GM21723 (cell line): Measurements from ENCODE around the gene MED29.

Experiments used
- ATAC-seq: cut with Tn5 transposase; IDR thresholded peaks from one replicate; pipeline ENCODE4 v1.9.1; 2021; ENCODE audit warnings: mild to moderate bottlenecking, moderate library complexity; ENCODE audit not compliant: unreplicated experiment

MED29 gene

DNA sequence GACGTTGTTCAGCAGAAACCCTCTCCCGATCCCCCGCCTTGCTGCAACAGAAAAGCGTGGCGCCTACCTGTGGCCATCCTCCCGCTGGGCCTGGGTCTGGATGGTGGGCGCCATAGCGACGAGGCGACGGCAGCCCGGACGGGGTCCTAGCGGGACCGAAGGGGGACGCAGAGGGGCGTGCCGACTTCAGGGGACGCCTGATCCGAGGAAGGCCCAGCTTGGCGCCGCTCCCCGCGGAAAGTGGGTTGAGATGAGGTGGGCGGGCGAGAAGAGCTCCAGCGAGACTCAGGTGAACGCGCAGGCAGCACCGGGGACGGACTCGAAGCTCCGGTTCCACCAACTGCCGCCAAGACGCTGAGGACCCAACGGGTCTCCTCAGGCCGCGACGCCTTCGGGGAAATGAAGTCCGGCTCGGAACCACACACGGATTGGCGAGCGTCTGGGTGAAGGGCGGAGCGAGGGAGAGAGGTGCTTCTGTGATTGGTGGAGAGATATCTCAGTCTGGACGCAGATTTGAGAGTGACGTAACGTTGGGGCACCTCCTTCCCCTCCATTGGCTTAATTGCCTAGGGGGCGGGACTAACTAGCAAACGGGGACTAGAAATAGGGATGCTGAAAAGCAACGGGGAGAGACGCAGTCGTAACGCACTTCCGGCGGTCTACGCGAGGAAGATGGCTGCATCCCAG is at the start of gene MED29, which contains the start of gene PAF1:
Gene MED29 (plus strand): TSS at position 628 of the 687 bp plus-strand sequence. CDS start 45 bp downstream, at position 673.
Gene PAF1 (minus strand): TSS at position 356 of the 687 bp plus-strand sequence. CDS start 242 bp downstream, at position 114.
- ATAC-seq: peak; percentile 83

GRCh38 chr19:39341719-39342604 is 49.2 kb upstream of the MED29 start, which contains the start of gene SAMD4B:
Gene SAMD4B (plus strand): TSS chr19:39342421. CDS start chr19:39356894, 14,473 bp downstream.
- peak; percentile 86 for ATAC-seq

DNA sequence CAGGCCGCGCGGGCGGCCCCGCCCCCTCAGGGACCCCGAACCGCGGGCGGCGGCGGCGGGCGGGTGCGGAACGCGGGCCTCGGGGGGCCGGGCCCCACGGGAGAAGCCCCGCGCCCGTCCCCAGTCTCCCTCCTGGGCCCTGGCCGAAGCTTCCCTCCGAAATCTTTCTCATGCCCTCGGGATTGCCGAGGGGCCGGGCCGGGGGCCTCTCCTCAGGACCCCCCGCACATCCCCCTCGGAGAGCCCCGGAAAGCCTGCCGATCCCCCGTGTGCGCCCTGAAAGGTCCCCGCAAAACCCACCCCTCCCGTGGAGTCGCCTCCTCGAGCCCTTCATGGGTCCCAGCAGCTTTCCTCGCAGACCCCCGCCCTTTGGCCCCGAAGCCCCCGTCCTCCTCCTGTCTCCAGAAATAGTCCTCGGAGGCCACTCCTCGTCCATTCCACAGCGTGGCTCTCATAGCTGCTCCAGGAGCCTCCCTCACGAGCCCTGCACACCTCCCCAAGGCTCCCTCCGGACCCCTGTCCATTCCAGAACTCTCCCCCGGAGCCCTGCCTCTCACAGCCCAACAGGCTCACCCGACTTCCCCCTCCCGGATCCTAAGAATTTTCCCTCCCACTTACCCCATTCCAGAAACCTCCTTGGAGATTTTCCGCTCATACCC is 48.4 kb upstream of the MED29 start:
- no peak for ATAC-seq

GRCh38 chr19:39345956-39346355 is 45.2 kb upstream of the MED29 start:
- ATAC-seq: no peak

- ATAC-seq: no peak
Observed at GRCh38 chr19:39347332-39348164, 43.6 kb upstream of the MED29 start.

DNA sequence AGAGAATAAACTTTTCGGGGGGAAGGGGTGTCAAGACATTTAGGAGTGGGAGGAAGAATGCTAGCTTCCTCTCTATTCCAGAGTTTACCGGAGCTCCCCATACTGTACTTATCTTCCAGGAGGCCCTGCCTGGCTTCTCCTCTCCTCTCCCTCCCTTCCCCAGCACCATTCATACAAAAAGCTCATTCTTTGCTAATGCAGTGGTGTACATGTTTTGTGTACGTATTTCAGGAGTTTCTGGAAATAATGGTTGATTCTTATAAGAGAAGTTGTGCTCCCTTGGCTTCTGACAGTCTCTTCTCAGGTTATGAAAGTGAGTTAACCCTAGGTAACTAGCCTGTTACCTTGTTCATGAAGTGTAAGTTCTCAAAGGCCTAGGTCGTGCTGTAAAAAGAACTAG is 41.9 kb upstream of the MED29 start:
- no peak for ATAC-seq

- ATAC-seq: no peak
Observed at GRCh38 chr19:39350156-39350555, 41.0 kb upstream of the MED29 start.

- no peak for ATAC-seq
Observed at GRCh38 chr19:39351537-39352064, 39.6 kb upstream of the MED29 start.

DNA sequence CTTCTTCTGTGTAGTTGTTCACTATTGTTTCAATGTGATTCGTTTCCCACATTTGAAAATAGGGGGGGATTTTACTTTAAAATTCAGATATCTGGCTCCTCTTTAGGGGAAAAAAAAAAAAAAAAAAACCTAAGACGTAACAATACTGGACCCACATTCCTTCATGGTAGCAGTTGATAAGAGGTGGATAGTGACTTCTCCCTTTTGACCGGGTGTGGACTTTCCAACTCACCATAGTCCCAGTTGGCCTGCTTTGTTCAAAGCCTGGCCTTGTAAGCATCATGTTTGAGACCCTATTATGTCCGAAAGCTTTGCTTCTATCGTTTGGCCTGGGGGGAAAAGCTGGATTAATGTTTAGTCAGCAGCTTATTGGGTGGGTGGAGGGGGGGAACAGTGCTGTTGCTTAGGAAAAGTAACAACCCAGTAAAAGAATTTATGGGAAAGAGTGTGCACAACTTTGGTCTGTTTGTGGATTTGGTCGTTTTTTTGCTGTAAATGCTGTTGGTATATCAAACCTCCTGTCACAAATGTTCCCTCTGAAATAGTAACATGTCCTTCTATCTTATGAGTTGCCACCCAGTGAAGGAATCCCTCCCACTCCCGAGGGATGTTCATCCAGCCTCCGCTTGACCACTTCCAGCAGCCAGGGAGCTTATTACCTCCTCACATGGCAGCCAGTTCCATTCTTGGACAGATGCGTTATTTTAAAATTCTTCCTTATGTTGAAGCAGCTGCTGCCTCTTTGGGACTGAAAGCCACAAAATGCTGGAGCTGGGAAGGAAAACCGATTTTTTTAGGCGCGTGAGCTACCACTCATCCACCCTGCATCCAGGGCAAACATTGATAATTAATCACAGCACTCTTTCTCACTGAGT is 38.6 kb upstream of the MED29 start:
- ATAC-seq: no peak

- no peak for ATAC-seq
Observed at GRCh38 chr19:39355253-39355652, 35.9 kb upstream of the MED29 start.

DNA sequence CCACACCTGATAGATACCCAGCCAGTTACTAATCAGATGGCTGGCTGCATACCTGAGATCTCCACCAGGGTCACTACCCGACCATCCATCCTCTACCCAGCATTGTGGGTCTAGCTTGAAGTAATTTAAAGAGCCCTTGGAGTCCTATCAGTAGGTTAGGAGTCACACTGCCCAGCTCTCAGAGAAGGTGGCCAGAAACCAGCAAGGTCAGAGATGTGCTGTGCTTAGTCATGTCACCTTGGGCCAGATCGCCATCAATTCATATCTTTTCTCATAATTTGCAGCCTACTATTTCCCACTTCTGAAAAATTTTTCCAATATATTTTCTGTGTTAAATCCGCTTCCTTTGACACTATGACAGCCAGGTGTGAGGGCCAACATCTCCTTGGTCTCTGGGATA is 35.1 kb upstream of the MED29 start:
- no peak for ATAC-seq

DNA sequence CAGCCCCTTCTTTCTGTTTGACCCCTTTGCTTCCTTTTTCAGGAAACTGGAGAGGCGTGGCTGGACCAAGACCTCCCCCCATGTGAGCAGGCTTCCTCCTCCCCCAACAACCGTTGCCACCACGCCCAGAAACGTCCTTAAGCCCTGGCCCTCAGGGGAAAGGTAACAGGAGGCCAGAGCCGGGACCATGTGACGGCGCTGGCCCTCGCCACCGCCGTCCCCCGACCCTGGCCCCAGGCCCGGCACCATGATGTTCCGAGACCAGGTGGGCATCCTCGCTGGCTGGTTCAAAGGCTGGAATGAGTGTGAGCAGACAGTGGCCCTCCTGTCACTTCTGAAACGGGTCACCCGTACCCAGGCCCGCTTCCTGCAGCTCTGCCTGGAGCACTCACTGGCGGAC is 34.5 kb upstream of the MED29 start:
- ATAC-seq: no peak

GRCh38 chr19:39359026-39359425 is 32.2 kb upstream of the MED29 start:
- no peak for ATAC-seq

GRCh38 chr19:39360599-39360998 is 30.6 kb upstream of the MED29 start:
- ATAC-seq: no peak

DNA sequence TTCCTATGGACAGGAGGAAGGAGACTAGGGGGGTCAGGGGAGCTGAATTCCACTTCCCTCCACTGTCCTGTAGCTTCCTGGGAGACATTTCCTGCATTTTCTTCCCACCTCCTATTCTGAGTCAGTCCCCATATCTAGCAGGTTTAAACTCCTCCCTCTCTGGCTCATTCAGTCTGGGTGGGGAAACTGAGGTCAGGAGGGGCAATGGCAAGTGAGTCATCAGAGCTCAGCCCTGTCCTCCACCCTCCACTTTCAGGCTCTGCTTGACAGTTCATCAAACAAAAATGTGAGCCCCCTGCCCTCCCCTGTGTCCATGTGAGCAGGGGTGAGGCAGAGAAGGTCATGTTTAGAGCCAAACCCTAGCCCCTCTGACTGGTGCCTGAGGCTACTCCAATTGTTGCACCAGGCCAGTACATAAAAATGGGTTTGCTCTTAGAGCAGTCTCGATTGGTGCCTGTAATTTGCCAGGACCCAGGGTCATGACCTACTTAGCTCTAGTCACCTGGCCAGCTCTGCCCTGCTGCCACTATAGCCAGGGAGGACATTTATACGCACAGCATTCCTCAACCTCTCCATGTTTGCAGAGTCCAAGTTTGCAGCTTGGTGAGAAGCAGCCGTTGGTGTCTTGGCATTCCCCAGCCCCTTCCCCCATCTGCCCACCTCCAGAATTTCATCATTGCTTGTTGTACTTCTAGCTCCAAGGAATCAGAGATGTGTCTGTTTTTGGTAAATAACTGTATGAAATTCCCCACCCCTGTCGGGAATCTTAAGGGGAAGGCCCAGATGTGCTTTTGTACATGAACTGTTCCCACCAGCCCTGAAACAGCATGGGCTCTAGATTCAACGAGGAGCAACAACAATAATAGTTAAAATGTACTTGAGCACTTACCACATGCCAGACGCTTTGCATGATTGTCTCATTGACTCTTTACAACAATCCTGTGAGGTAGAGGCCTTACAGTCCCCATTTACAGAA is 28.2 kb upstream of the MED29 start:
- ATAC-seq: no peak

- no peak for ATAC-seq
Observed at GRCh38 chr19:39363901-39364457, 27.2 kb upstream of the MED29 start.

GRCh38 chr19:39365531-39365930 is 25.6 kb upstream of the MED29 start:
- no peak for ATAC-seq

- no peak for ATAC-seq
Observed at GRCh38 chr19:39369200-39369599, 22.0 kb upstream of the MED29 start.
